HG03469 (cell line): Measurements from ENCODE around the gene GSTA4.
"Not testable (repeated sequence)": the region's sequence is repeated elsewhere in the genome, so short reads cannot be mapped to it uniquely, and the experiment has no call there.

ENCODE experiments used
- ATAC-seq: cut with Tn5 transposase; IDR thresholded peaks from one replicate; pipeline ENCODE4 v1.9.1; 2021; ENCODE audit warnings: mild to moderate bottlenecking, moderate library complexity, moderate number of reproducible peaks; ENCODE audit not compliant: unreplicated experiment

GSTA4 gene

GRCh38 chr6:52976591-52977035 is 18.5 kb downstream of the GSTA4 start:
- peak; percentile 89 for ATAC-seq

- no peak for ATAC-seq
Measured at GRCh38 chr6:52976149-52976548, 18.9 kb downstream of the GSTA4 start.

- ATAC-seq = no peak
Measured at GRCh38 chr6:52975580-52975979, 19.5 kb downstream of the GSTA4 start.

GRCh38 chr6:52972989-52973388 is 22.1 kb downstream of the GSTA4 start:
- no peak for ATAC-seq

GRCh38 chr6:52969359-52969758 is 25.7 kb downstream of the GSTA4 start:
- no peak for ATAC-seq

GRCh38 chr6:52966101-52966500 is 29.0 kb downstream of the GSTA4 start:
- ATAC-seq = no peak

GRCh38 chr6:52965380-52965779 is 29.7 kb downstream of the GSTA4 start:
- ATAC-seq = no peak

GRCh38 chr6:52964318-52964717 is 30.8 kb downstream of the GSTA4 start:
- no peak for ATAC-seq

- no peak for ATAC-seq
Measured at GRCh38 chr6:52962701-52963100, 32.4 kb downstream of the GSTA4 start.

- ATAC-seq = not testable (repeated sequence)
Measured at GRCh38 chr6:52961022-52961421, 34.1 kb downstream of the GSTA4 start.

- not testable (repeated sequence) for ATAC-seq
Measured at GRCh38 chr6:52960211-52960610, 34.9 kb downstream of the GSTA4 start.

- ATAC-seq = no peak
Measured at GRCh38 chr6:52958546-52959255, 36.4 kb downstream of the GSTA4 start.

- no peak for ATAC-seq
Measured at GRCh38 chr6:52955871-52956270, 39.2 kb downstream of the GSTA4 start.

- ATAC-seq = no peak
Measured at GRCh38 chr6:52953911-52954839, 40.9 kb downstream of the GSTA4 start.

GRCh38 chr6:52946306-52946705 is 48.8 kb downstream of the GSTA4 start:
- ATAC-seq = no peak

- not testable (repeated sequence) for ATAC-seq
Measured at GRCh38 chr6:52942821-52943220, 52.3 kb downstream of the GSTA4 start.

- ATAC-seq = no peak
Measured at GRCh38 chr6:52942221-52942620, 52.9 kb downstream of the GSTA4 start.

- no peak for ATAC-seq
Measured at GRCh38 chr6:52937908-52938307, 57.2 kb downstream of the GSTA4 start.

- no peak for ATAC-seq
Measured at GRCh38 chr6:52933778-52934177, 61.3 kb downstream of the GSTA4 start.

GRCh38 chr6:52931351-52931750 is 63.7 kb downstream of the GSTA4 start:
- no peak for ATAC-seq

GRCh38 chr6:52929321-52930164 is 65.5 kb downstream of the GSTA4 start:
- no peak for ATAC-seq
